GM18868 (cell line): ENCODE measurements around the gene ARID4B.
"Not testable (repeated sequence)": the region's sequence is repeated elsewhere in the genome, so short reads cannot be mapped to it uniquely, and the experiment has no call there.

Experiments used
- ATAC-seq: cut with Tn5 transposase; IDR thresholded peaks from one replicate; pipeline ENCODE4 v1.9.1; 2021; ENCODE audit warnings: mild to moderate bottlenecking, moderate library complexity; ENCODE audit not compliant: unreplicated experiment

Gene ARID4B

DNA sequence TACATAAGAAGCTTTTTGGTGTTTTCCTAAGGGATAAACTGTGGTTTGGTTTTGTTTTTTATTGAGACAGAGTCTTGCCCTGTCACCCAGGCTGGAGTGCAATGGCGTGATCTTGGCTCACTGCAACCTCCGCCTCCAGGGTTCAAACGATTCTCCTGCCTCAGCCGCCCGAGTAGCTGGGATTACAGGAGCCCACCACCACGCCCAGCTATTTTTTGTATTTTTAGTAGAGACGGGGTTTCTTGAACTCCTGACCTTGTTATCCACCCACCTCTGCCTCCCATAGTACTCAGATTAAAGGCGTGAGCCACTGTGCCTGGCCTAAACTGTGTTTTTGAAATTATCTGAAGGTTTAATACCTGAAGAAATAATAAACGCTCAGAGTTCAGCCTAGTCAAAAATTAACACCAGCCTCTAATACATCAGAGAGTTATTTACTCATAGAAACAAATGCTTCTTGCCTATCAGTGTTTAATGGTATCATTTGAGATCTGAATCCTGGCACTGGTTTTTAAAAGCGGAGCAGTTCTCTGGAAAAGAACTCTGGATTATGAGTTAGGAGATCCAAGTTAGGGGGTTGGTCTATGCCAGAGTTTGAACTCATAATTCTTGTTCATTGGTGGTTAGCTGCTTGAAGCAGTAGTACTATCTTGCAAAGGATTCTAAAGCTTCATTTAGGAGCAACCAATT lies 28.7 kb downstream of the ARID4B start:
- ATAC-seq: no peak

GRCh38 chr1:235298758-235299157 lies 29.2 kb downstream of the ARID4B start:
- ATAC-seq: no peak

- peak; percentile 70 for ATAC-seq
Measured at GRCh38 chr1:235297579-235297978, 30.4 kb downstream of the ARID4B start.

GRCh38 chr1:235296729-235297128 lies 31.2 kb downstream of the ARID4B start:
- ATAC-seq: no peak

- ATAC-seq: no peak
Measured at GRCh38 chr1:235295902-235296350, 32.1 kb downstream of the ARID4B start.

- no peak for ATAC-seq
Measured at GRCh38 chr1:235293322-235293942, 34.5 kb downstream of the ARID4B start.

DNA sequence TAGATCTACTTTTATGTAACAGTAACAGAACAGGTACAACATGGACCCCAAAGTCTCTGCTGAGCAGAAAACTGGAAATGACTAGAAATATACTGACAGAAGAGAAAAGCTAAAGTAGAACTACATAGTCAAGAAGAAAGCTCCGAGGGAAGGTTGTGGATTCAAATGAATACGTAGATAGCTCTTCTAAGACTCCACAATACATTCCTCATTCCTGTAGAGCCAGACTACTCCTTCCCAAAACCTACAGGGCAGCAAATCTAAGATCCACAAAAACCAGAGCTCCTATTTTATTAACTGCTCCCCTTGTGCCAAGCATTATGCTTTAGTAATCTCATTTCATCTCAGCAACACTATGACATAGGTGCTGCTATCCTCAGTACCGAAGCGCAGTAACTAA lies 35.2 kb downstream of the ARID4B start:
- no peak for ATAC-seq

DNA sequence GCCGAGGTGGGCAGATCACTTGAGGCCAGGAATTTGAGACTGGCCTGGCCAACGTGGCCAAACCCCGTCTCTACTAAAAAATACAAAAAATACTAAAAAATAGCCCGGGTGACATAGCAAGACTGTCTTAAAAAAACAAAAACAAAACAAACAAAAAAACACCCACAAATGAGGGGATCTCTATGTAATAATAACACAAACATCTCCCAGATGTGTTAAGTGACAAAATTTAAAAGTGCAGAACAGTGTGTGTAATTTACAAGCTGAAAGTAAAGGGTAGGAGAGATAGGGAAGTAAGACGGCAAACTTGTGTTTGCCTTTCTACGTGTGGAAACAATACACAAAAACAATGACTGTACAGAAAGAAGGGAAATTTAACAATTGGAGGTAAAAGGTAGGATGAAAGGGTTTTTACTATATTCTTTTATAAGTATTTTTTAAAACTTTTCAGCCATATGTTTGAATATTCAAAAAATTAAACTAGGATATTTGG lies 36.3 kb downstream of the ARID4B start:
- ATAC-seq: no peak

DNA sequence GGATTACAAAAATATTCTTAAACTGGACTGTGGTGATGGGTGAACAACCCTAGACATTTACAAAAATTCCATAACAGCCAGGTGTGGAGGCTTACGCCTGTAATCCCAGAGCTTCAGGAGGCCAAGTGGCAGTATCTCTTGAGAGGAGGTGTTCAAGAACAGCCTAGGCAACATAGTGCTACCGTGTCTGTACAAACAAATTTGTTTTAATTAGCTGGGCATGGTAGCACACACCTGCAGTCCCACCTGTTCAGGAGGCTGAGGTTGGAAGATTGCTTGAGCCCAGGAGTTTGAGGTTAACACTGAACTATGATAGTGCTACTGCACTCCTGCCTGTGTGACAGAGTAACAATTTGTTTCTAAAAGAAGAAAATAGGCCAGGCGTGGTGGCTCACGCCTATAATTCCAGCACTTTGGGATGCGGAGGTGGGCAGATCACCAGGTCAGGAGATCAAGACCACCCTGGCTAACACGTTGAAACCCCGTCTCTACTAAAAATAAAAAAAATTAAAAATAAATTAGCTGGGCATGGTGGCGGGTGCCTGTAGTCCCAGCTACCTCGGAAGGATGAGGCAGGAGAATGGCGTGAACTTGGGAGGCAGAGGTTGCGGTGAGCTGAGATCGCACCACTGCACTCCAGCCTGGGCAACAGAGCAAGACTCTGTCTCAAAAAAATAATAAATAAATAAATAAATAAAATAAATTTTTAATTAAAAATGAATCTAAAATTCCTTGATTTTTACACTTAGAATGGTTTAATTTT lies 37.1 kb downstream of the ARID4B start:
- ATAC-seq: no peak

DNA sequence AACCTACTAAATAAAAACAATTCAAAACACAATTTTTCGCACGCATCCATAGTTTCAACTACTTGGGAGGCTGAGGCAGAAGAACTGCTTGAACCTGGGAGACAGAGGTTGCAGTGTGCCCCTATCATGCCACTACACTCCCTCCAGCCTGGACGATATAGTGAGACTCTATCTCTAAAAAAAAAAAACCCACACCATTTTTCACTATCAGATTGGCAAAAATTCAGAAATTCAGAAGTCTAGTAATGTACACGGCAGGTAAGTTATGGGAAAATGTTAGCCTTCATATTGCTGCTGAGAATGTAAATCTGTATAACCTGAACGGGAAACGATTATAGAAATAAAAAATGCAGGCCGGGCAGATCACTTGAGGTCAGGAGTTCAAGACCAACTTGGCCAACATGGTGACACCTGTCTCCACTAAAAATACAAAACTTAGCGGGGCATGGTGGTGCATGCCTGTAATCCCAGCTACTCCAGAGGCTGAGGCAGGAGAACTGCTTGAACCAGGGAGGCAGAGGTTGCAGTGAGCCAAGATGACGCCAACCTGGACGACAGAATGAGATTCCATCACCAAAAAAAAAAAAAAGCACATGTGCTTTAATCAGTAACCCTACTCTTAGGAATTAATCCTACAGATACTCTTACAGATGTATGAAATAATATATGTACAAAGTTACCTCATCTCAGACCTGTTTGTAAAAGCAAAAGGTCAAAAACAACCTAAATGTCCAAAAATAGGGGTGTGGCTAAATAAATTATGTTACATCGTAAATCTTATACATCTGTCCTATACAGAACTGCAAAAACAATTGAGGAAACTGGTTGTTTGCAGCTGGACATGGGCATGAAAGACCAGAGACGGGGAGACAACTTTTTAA lies 37.9 kb downstream of the ARID4B start:
- no peak for ATAC-seq

- ATAC-seq: no peak
Measured at GRCh38 chr1:235287208-235287882, 40.6 kb downstream of the ARID4B start.

DNA sequence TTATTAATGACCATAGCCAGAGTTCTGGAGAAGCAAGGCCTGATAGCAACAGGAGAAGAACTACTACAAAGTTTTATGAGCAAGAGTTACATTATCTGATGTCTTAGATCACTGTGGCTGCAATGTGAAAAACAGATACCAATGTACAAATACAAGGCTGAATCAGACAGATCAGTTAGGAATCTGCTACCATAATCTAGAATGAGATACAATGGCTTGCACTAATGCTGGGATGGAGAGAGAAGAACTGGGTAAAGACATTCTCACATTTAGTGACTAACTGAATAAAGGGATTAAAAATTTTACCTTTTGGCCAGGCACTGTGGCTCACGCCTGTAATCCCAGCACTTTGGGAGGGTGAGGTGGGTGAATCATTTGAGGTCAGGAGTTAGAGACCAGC lies 41.3 kb downstream of the ARID4B start:
- no peak for ATAC-seq

DNA sequence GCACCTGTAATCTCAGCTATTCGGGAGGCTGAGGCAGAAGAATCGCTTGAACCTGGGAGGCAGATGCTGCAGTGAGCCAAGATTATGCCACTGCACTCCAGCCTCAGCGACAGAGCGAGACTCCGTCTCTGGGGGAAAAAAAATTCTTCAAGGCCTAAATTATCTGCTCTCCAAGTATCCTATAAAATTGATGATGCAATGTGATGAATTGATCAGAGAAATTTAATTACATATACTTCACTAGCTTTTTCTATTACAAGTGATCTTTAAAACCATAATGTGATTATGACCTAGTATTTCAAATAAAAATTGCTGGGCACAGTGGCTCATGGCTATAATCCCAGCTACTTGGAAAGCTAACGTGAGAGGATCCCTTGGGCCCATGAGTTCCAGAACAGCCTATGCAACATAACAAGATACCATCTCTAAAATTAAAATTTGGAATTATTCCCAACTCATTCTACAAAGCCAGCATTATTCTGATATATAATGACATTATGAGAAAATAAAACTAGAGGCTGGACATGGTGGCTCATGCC lies 43.7 kb downstream of the ARID4B start:
- ATAC-seq: no peak

- ATAC-seq: not testable (repeated sequence)
Measured at GRCh38 chr1:235283636-235284035, 44.3 kb downstream of the ARID4B start.

- ATAC-seq: no peak
Measured at GRCh38 chr1:235280467-235280866, 47.5 kb downstream of the ARID4B start.

DNA sequence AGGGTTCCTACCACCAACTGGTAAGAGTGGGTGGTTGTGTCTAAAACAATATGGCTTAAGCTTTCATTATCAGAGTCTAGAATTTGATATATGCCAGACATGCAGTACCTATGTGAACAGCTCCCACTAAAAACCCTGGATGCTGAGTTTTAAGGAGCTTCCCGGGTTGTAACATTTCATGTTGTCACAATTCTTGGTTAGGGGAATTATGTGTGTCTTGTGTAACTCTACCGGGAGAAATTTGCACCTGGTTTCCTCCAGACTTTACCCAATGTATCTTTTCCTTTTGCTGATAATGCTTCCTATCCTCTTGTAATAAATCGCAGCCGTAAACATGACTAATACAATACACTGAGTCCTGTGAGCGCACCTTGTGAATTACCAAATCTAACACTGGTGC lies 48.3 kb downstream of the ARID4B start:
- ATAC-seq: no peak

- ATAC-seq: no peak
Measured at GRCh38 chr1:235278915-235279292, 49.1 kb downstream of the ARID4B start.

GRCh38 chr1:235278233-235278914 lies 49.6 kb downstream of the ARID4B start:
- ATAC-seq: no peak

GRCh38 chr1:235277709-235278108 lies 50.3 kb downstream of the ARID4B start:
- ATAC-seq: no peak
